ENCODE results near the gene FXYD3. TPM values are rescaled to one million over a fixed set of nuclear protein-coding genes. Genes with fewer than 3 reads are reported as not detected.

Gene FXYD3
- total RNA-seq, 2 experiments from 2014 or later, result 0.35 to 0.88 TPM

DNA sequence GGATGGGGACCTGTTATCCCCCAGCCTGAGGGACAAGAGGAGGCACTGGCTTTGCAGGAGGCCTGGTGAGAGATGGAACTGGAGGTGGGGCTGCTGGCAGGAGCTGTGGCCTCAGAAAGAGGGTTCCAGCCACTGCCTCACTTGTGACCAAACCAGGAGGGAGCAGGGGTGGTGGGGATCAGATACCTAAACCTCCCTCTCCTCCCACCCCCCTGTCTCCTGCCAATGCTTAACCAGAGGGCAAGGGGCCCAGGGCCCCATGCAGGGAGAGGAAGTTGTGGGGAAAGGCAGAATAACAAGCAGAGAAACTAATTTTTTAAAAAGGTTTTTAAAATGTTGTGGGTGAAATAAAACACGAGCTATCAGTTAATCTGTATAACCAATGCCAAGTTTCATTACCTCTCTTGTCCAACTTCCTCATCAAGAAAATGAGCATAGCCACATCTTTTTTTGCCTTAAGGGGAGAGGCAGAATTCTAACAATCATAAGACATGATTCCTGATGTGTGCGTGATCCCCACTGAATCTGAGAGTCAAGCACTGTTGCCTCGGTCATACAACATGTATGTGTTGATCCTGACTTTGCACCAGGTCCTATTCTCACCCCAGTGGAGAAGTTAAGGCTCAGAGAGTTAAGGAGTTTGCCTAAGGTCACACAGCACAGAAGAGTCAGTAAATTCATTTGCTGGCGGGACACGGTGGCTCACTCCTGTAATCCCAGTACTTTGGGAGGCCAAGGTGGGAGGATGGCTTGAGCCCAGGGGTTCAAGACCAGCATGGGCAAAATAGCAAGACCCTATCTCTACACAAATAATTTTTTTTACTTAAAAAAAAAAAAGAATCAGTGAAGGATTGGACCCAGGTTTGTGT is 51.9 kb downstream of the FXYD3 start:
- intact Hi-C loops (cut with micrococcal nuclease; ENCODE audit: unreplicated experiment), result no loop called here
- Histone ChIP-seq H3K9me3 (ENCODE audit: low read length) (peaks cover 20% of the 10 kb centered on the region; the same call in 1 of the 2 replicates), H3K79me2 (ENCODE audit: insufficient read depth, low read depth, low read length) (no peaks in the 10 kb centered on the region), H3K36me3 (ENCODE audit: insufficient read depth, low read length) (peaks cover 86% of the 10 kb centered on the region), H3K27ac (ENCODE audit: low read depth, low read length, poor library complexity, severe bottlenecking) (no peak overlapping the region), H3K4me1 (ENCODE audit: insufficient read depth, low read length, poor library complexity, severe bottlenecking) (no peaks in the 10 kb centered on the region), H3K4me3 (ENCODE audit: low read depth, low read length, poor library complexity, severe bottlenecking) (no peak overlapping the region), H4K20me1 (ENCODE audit: insufficient read depth, low read length) (no peaks in the 10 kb centered on the region), H2AFZ (ENCODE audit: low read length) (no peak overlapping the region), H3K9me2 (ENCODE audit: insufficient read depth, low read length) (no peaks in the 10 kb centered on the region), H3K4me2 (ENCODE audit: low read length) (no peak overlapping the region)
- ChIA-PET POLR2A (interaction anchor here (0.5 to 0.6 kb wide), 2 partner anchors 25 to 53 kb away, joined by 3 read pairs; no protein-coding TSS in a partner anchor), CTCF (ENCODE audit: unreplicated experiment) (no interaction called here)
- TF ChIP-seq EZH2phosphoT487 (IDR thresholded peaks at IDR 0.05; ENCODE audit: borderline replicate concordance, low read depth, low read length), result no peak
- TF ChIP-seq, protein P1, sequence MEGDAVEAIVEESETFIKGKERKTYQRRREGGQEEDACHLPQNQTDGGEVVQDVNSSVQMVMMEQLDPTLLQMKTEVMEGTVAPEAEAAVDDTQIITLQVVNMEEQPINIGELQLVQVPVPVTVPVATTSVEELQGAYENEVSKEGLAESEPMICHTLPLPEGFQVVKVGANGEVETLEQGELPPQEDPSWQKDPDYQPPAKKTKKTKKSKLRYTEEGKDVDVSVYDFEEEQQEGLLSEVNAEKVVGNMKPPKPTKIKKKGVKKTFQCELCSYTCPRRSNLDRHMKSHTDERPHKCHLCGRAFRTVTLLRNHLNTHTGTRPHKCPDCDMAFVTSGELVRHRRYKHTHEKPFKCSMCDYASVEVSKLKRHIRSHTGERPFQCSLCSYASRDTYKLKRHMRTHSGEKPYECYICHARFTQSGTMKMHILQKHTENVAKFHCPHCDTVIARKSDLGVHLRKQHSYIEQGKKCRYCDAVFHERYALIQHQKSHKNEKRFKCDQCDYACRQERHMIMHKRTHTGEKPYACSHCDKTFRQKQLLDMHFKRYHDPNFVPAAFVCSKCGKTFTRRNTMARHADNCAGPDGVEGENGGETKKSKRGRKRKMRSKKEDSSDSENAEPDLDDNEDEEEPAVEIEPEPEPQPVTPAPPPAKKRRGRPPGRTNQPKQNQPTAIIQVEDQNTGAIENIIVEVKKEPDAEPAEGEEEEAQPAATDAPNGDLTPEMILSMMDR (conservative IDR thresholded peaks at IDR 0.05; ENCODE audit: low read length), result no peak
- BruUV-seq (replicated peaks), result no TSS peak
- no peak for DNase-seq (ENCODE audit: low spot score)

DNA sequence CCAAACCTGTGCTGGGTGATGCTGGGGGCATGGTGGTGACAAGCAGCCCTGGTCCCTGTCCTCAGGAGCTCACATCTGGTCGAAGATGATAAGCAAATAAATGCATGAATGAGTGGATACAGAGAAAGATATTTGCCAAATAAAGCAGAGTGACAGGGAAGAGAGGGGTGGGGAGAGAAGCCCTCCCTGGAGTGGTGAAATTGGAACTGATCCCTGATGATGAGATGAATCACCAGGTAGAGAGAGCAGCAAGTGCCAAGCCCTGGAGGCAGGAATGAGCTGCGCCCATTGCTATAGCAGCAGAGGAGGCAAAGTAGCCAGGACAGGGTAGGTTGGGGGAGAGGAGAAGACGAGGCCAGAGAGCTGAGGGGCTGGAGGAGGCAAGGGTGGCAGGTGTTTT is 52.6 kb downstream of the FXYD3 start:
- CTCF ChIA-PET (ENCODE audit: unreplicated experiment), result interaction anchor here (1.1 kb wide), 1 partner anchor 35 kb away, joined by 3 read pairs; no protein-coding TSS in a partner anchor

More for the DNA sequence above, 52.6 kb downstream of the FXYD3 start:
- peaks cover 20% of the 10 kb centered on the region; the same call in 1 of the 2 replicates for H3K9me3 ChIP-seq (ENCODE audit: low read length)
- no peak overlapping the region for H2AFZ ChIP-seq (ENCODE audit: low read length)
- peaks cover 79% of the 10 kb centered on the region for H3K36me3 ChIP-seq (ENCODE audit: insufficient read depth, low read length)
- intact Hi-C loops (cut with micrococcal nuclease; ENCODE audit: unreplicated experiment), result no loop called here
- H3K4me1 ChIP-seq (ENCODE audit: insufficient read depth, low read length, poor library complexity, severe bottlenecking), result no peaks in the 10 kb centered on the region
- H3K9me2 ChIP-seq (ENCODE audit: insufficient read depth, low read length), result no peaks in the 10 kb centered on the region
- no TSS peak for BruUV-seq (replicated peaks)
- H3K27ac ChIP-seq (ENCODE audit: low read depth, low read length, poor library complexity, severe bottlenecking), result no peak overlapping the region
- no peaks in the 10 kb centered on the region for H3K79me2 ChIP-seq (ENCODE audit: insufficient read depth, low read depth, low read length)
- no peak for TF ChIP-seq EZH2phosphoT487 (IDR thresholded peaks at IDR 0.05; ENCODE audit: borderline replicate concordance, low read depth, low read length)
- TF ChIP-seq, protein P1 (conservative IDR thresholded peaks at IDR 0.05; ENCODE audit: low read length), result no peak
- no peaks in the 10 kb centered on the region for H4K20me1 ChIP-seq (ENCODE audit: insufficient read depth, low read length)
- no peak overlapping the region for H3K4me2 ChIP-seq (ENCODE audit: low read length)
- POLR2A ChIA-PET, result interaction anchor here (0.5 to 0.6 kb wide), 2 partner anchors 26 to 210 kb away, joined by 3 read pairs; no protein-coding TSS in a partner anchor
- H3K4me3 ChIP-seq (ENCODE audit: low read depth, low read length, poor library complexity, severe bottlenecking), result no peak overlapping the region
- no peak for DNase-seq (ENCODE audit: low spot score)

All from OCI-LY7 (cell line).